IPS-15b (cell line): ENCODE measurements around the gene ETV6.
A peak's percentile ranks its signal among the peaks of the same experiment; 100 is the strongest.

Experiments used
- H3K27me3 ChIP-seq: one replicate; pipeline ENCODE4 v1.6.1; 2013; ENCODE audit warnings: low read length; ENCODE audit not compliant: control insufficient read depth, insufficient read depth
- H3K36me3 ChIP-seq: one replicate; pipeline ENCODE4 v1.6.1; 2013; ENCODE audit warnings: low read length; ENCODE audit not compliant: control insufficient read depth, insufficient read depth
- H3K4me1 ChIP-seq: one replicate; pipeline ENCODE4 v1.6.1; 2013; ENCODE audit warnings: mild to moderate bottlenecking, low read length; ENCODE audit not compliant: control insufficient read depth, insufficient read depth
- H3K4me3 ChIP-seq: one replicate; pipeline ENCODE4 v1.5.1; 2013; ENCODE audit warnings: low read depth, low read length
- H3K9ac ChIP-seq: one replicate; pipeline ENCODE4 v1.6.1; 2013; ENCODE audit warnings: low read depth, mild to moderate bottlenecking, low read length
- H3K9me3 ChIP-seq: one replicate; pipeline ENCODE4 v1.6.1; 2013; ENCODE audit warnings: mild to moderate bottlenecking, low read length; ENCODE audit not compliant: control insufficient read depth, insufficient read depth

Gene ETV6

GRCh38 chr12:11811008-11811407 is 161.5 kb downstream of the ETV6 start:
- Histone ChIP-seq H3K4me1 (peaks cover 31% of the 10 kb centered on the region), H3K4me3 (no peak overlapping the region), H3K36me3 (no peaks in the 10 kb centered on the region), H3K27me3 (no peaks in the 10 kb centered on the region), H3K9me3 (no peaks in the 10 kb centered on the region), H3K9ac (no peak overlapping the region)

- H3K9ac ChIP-seq: peak overlapping the region; percentile 56
- H3K27me3 ChIP-seq: no peaks in the 10 kb centered on the region
- peaks cover 27% of the 10 kb centered on the region for H3K4me1 ChIP-seq
- no peaks in the 10 kb centered on the region for H3K9me3 ChIP-seq
- no peak overlapping the region for H3K4me3 ChIP-seq
- H3K36me3 ChIP-seq: no peaks in the 10 kb centered on the region
Measured at GRCh38 chr12:11812241-11812585, 162.7 kb downstream of the ETV6 start.

GRCh38 chr12:11812586-11813437 is 163.3 kb downstream of the ETV6 start:
- no peaks in the 10 kb centered on the region for H3K36me3 ChIP-seq
- no peaks in the 10 kb centered on the region for H3K9me3 ChIP-seq
- no peaks in the 10 kb centered on the region for H3K27me3 ChIP-seq
- no peak overlapping the region for H3K4me3 ChIP-seq
- peak overlapping the region; percentile 56 for H3K9ac ChIP-seq
- peaks cover 26% of the 10 kb centered on the region for H3K4me1 ChIP-seq

- Histone ChIP-seq H3K27me3 (no peaks in the 10 kb centered on the region), H3K4me1 (peaks cover 26% of the 10 kb centered on the region), H3K9me3 (no peaks in the 10 kb centered on the region), H3K4me3 (no peak overlapping the region), H3K36me3 (no peaks in the 10 kb centered on the region), H3K9ac (no peak overlapping the region)
Measured at GRCh38 chr12:11813438-11813813, 164.0 kb downstream of the ETV6 start.

GRCh38 chr12:11814374-11814773 is 164.9 kb downstream of the ETV6 start:
- peaks cover 26% of the 10 kb centered on the region for H3K4me1 ChIP-seq
- H3K9ac ChIP-seq: no peak overlapping the region

GRCh38 chr12:11815397-11815796 is 165.9 kb downstream of the ETV6 start:
- H3K9me3 ChIP-seq: no peaks in the 10 kb centered on the region
- H3K4me3 ChIP-seq: no peak overlapping the region
- no peaks in the 10 kb centered on the region for H3K27me3 ChIP-seq
- peaks cover 26% of the 10 kb centered on the region for H3K4me1 ChIP-seq
- H3K36me3 ChIP-seq: no peaks in the 10 kb centered on the region
- no peak overlapping the region for H3K9ac ChIP-seq

More at GRCh38 chr12:11814374-11814773, 164.9 kb downstream of the ETV6 start:
- H3K27me3 ChIP-seq: no peaks in the 10 kb centered on the region
- no peaks in the 10 kb centered on the region for H3K36me3 ChIP-seq
- no peaks in the 10 kb centered on the region for H3K9me3 ChIP-seq
- no peak overlapping the region for H3K4me3 ChIP-seq

GRCh38 chr12:11819643-11820042 is 170.2 kb downstream of the ETV6 start:
- no peak overlapping the region for H3K4me3 ChIP-seq
- H3K9me3 ChIP-seq: no peaks in the 10 kb centered on the region
- H3K4me1 ChIP-seq: peaks cover 8% of the 10 kb centered on the region
- no peaks in the 10 kb centered on the region for H3K27me3 ChIP-seq
- no peak overlapping the region for H3K9ac ChIP-seq
- peaks cover 3% of the 10 kb centered on the region for H3K36me3 ChIP-seq

GRCh38 chr12:11820476-11820875 is 171.0 kb downstream of the ETV6 start:
- H3K4me3 ChIP-seq: no peak overlapping the region
- H3K4me1 ChIP-seq: peaks cover 4% of the 10 kb centered on the region
- no peaks in the 10 kb centered on the region for H3K9me3 ChIP-seq
- no peak overlapping the region for H3K9ac ChIP-seq
- peaks cover 3% of the 10 kb centered on the region for H3K36me3 ChIP-seq
- no peaks in the 10 kb centered on the region for H3K27me3 ChIP-seq

- no peak overlapping the region for H3K9ac ChIP-seq
- H3K36me3 ChIP-seq: peaks cover 3% of the 10 kb centered on the region
- H3K9me3 ChIP-seq: no peaks in the 10 kb centered on the region
- no peak overlapping the region for H3K4me3 ChIP-seq
- H3K27me3 ChIP-seq: no peaks in the 10 kb centered on the region
- H3K4me1 ChIP-seq: peaks cover 10% of the 10 kb centered on the region
Measured at GRCh38 chr12:11821386-11822080, 172.1 kb downstream of the ETV6 start.

- H3K4me3 ChIP-seq: no peak overlapping the region
- H3K9ac ChIP-seq: no peak overlapping the region
- H3K4me1 ChIP-seq: peaks cover 10% of the 10 kb centered on the region
Measured at GRCh38 chr12:11822081-11822834, 172.8 kb downstream of the ETV6 start.

GRCh38 chr12:11823043-11823442 is 173.6 kb downstream of the ETV6 start:
- Histone ChIP-seq H3K9me3 (no peaks in the 10 kb centered on the region), H3K9ac (no peak overlapping the region), H3K36me3 (peaks cover 3% of the 10 kb centered on the region), H3K4me1 (peaks cover 15% of the 10 kb centered on the region), H3K4me3 (no peak overlapping the region), H3K27me3 (no peaks in the 10 kb centered on the region)

More at GRCh38 chr12:11822081-11822834, 172.8 kb downstream of the ETV6 start:
- Histone ChIP-seq H3K27me3 (no peaks in the 10 kb centered on the region), H3K9me3 (no peaks in the 10 kb centered on the region), H3K36me3 (peaks cover 3% of the 10 kb centered on the region)
